A549 (cell line): Measurements from ENCODE around the gene OR7A17. TPM values are rescaled to one million over a fixed set of nuclear protein-coding genes. Genes with fewer than 3 reads are reported as not detected.

Experiments
- ATAC-seq, 2 experiments: fragments of 200-7000 bp in 1 of 2; fragments of >200 bp in 1 of 2; cut with Nextera tagmentation in 1 of 2; cut with Tn5 transposase in 1 of 2; 3 replicates each; pipeline versions ENCODE4 v1.8.0 to v1.9.1; 2018 to 2020; ENCODE audit warnings: mild to moderate bottlenecking in 1 of 2, moderate library complexity in 1 of 2
- CTCF ChIA-PET: fragments of 300-600 bp; sonication (Branson Sonifier 250); formaldehyde crosslinking; extraction: SDS; loops from one replicate; lab custom pipeline; 2021; ENCODE audit warnings: antibody characterized with exemption, inconsistent platforms; lab: Yijun Ruan, JAX
- POLR2A ChIA-PET: fragments of 350-600 bp; formaldehyde crosslinking; extraction: SDS; loops from one replicate; lab custom pipeline; 2021; ENCODE audit warnings: antibody characterized with exemption, inconsistent platforms; lab: Yijun Ruan, JAX
- DNase-seq, 2 experiments: peaks; one replicate each; pipeline versions ENCODE4 v3.0.0 to v3.0.0-alpha.2; 2011 to 2016; ENCODE audit warnings: low read depth in 1 of 2, low spot score in 1 of 2
- FAIRE-seq: peaks from 2 replicates; lab custom pipeline; 2011; peaks lifted over from hg19 to GRCh38; lab: Jason Lieb, UNC
- H3K27ac ChIP-seq, 2 experiments: fragments of >200 bp; sonication (Bioruptor Twin); formaldehyde crosslinking; 3 replicates each; pipeline ENCODE4 v1.5.1; 2016 to 2017
- H3K4me1 ChIP-seq: fragments of >200 bp; sonication (Bioruptor Twin); formaldehyde crosslinking; 3 replicates; pipeline ENCODE4 v1.6.1; 2016
- H3K4me2 ChIP-seq: fragments of >200 bp; sonication (Bioruptor Twin); formaldehyde crosslinking; 3 replicates; pipeline ENCODE4 v1.6.1; 2016
- H3K4me3 ChIP-seq: fragments of >200 bp; sonication (Bioruptor Twin); formaldehyde crosslinking; 3 replicates; pipeline ENCODE4 v1.5.1; 2016
- H3K9me3 ChIP-seq: fragments of >200 bp; sonication (Bioruptor Twin); formaldehyde crosslinking; 3 replicates; pipeline ENCODE4 v1.6.1; 2016
- ATOH8 ChIP-seq: fragments of 250-450 bp; sonication (Bioruptor Pico); IDR thresholded peaks from 2 replicates; pipeline ENCODE4 v1.5.0; 2020; ENCODE audit warnings: low read depth, mild to moderate bottlenecking, moderate library complexity
- CBX8 ChIP-seq: fragments of 200-600 bp; sonication (generic); IDR thresholded peaks from 2 replicates; pipeline ENCODE4 v1.6.1; 2016
- CEBPB ChIP-seq, 2 experiments: fragments of >200 bp in 1 of 2; sonication (Bioruptor Twin) in 1 of 2; formaldehyde crosslinking in 1 of 2; IDR thresholded peaks; 2 replicates each; pipeline ENCODE4 v1.6.1; 2012 to 2016
- CHD4 ChIP-seq: fragments of 200-600 bp; sonication (generic); IDR thresholded peaks from 2 replicates; pipeline ENCODE4 v1.6.1; 2016; ENCODE audit warnings: antibody characterized with exemption, mild to moderate bottlenecking, borderline replicate concordance
- CTCF ChIP-seq: fragments of >200 bp; sonication (Bioruptor Twin); formaldehyde crosslinking; IDR thresholded peaks from 3 replicates; pipeline ENCODE4 v1.5.1; 2016
- EHMT2 ChIP-seq: fragments of 200-600 bp; sonication (generic); IDR thresholded peaks from 2 replicates; pipeline ENCODE4 v1.6.1; 2016; ENCODE audit warnings: antibody characterized with exemption, low read depth, mild to moderate bottlenecking, moderate library complexity
- EP300 ChIP-seq, 2 experiments: fragments of >200 bp; sonication (Bioruptor Twin); formaldehyde crosslinking; IDR thresholded peaks; 2 replicates in 1 of 2; 3 replicates in 1 of 2; pipeline ENCODE4 v1.6.1; 2016 to 2017
- ESRRA ChIP-seq: fragments of 150-350 bp; IDR thresholded peaks from 2 replicates; pipeline ENCODE4 v1.6.1; 2014; ENCODE audit warnings: mild to moderate bottlenecking, low read length, borderline replicate concordance
- FOSL2 ChIP-seq, 2 experiments: fragments of 450-650 bp in 1 of 2; fragments of >200 bp in 1 of 2; sonication (Bioruptor Twin) in 1 of 2; formaldehyde crosslinking; IDR thresholded peaks; 2 replicates each; pipeline versions ENCODE4 v1.5.0 to v1.6.1; 2016 to 2020; ENCODE audit warnings: mild to moderate bottlenecking in 1 of 2, moderate library complexity in 1 of 2
- FOXS1 ChIP-seq: fragments of 250-450 bp; sonication (Bioruptor Pico); IDR thresholded peaks from 2 replicates; pipeline ENCODE4 v1.5.0; 2020; ENCODE audit warnings: mild to moderate bottlenecking, moderate library complexity
- HOXA7 ChIP-seq: fragments of 250-450 bp; sonication (Bioruptor Pico); IDR thresholded peaks from 2 replicates; pipeline ENCODE4 v1.5.0; 2020; ENCODE audit warnings: mild to moderate bottlenecking, moderate library complexity
- HOXB5 ChIP-seq: fragments of 250-450 bp; sonication (Bioruptor Pico); IDR thresholded peaks from 2 replicates; pipeline ENCODE4 v1.5.0; 2020; ENCODE audit warnings: mild to moderate bottlenecking, moderate library complexity
- JUN ChIP-seq, 2 experiments: fragments of >200 bp; sonication (Bioruptor Twin); formaldehyde crosslinking; IDR thresholded peaks; 2 replicates in 1 of 2; 3 replicates in 1 of 2; pipeline ENCODE4 v1.6.1; 2016 to 2017
- KDM5A ChIP-seq: fragments of 200-600 bp; sonication (generic); IDR thresholded peaks from 2 replicates; pipeline ENCODE4 v1.6.1; 2016; ENCODE audit warnings: antibody characterized with exemption, mild to moderate bottlenecking
- MAFK ChIP-seq: fragments of 450-650 bp; IDR thresholded peaks from 2 replicates; pipeline ENCODE4 v1.6.1; 2014; ENCODE audit not compliant: partially characterized antibody
- PHF8 ChIP-seq: fragments of 200-600 bp; sonication (generic); IDR thresholded peaks from 2 replicates; pipeline ENCODE4 v1.6.1; 2016; ENCODE audit warnings: low read depth, mild to moderate bottlenecking, antibody characterized with exemption, moderate library complexity, borderline replicate concordance
- POLR2A ChIP-seq: IDR thresholded peaks from 2 replicates; pipeline ENCODE4 v1.6.1; 2012; ENCODE audit warnings: mild to moderate bottlenecking, low read length
- POLR2AphosphoS2 ChIP-seq: conservative IDR thresholded peaks from 2 replicates; pipeline ENCODE4 v1.6.1; 2012; ENCODE audit warnings: low read length, improper control_type of control experiment, inconsistent platforms
- RAD21 ChIP-seq, 2 experiments: fragments of >200 bp in 1 of 2; sonication (Bioruptor Twin) in 1 of 2; formaldehyde crosslinking in 1 of 2; IDR thresholded peaks in 1 of 2; conservative IDR thresholded peaks in 1 of 2; 2 replicates in 1 of 2; 3 replicates in 1 of 2; pipeline ENCODE4 v1.6.1; 2012 to 2018; ENCODE audit warnings: inconsistent platforms in 1 of 2
- RARB ChIP-seq: fragments of 250-450 bp; sonication (Bioruptor Pico); IDR thresholded peaks from 2 replicates; pipeline ENCODE4 v1.8.0; 2021; ENCODE audit warnings: mild to moderate bottlenecking, moderate library complexity
- SMC3 ChIP-seq: fragments of >200 bp; sonication (Bioruptor Twin); formaldehyde crosslinking; IDR thresholded peaks from 3 replicates; pipeline ENCODE4 v1.6.1; 2018; ENCODE audit warnings: inconsistent platforms
- SREBF2 ChIP-seq: fragments of 450-650 bp; IDR thresholded peaks from 2 replicates; pipeline ENCODE4 v1.6.1; 2014; ENCODE audit warnings: mild to moderate bottlenecking, moderate library complexity
- TP53 ChIP-seq: fragments of 250-450 bp; sonication (Bioruptor Pico); IDR thresholded peaks from 2 replicates; pipeline ENCODE4 v1.5.0; 2021; ENCODE audit warnings: mild to moderate bottlenecking, moderate library complexity
- USF2 ChIP-seq: fragments of 450-650 bp; IDR thresholded peaks from 2 replicates; pipeline ENCODE4 v1.6.1; 2014; ENCODE audit warnings: antibody characterized with exemption
- ZNF302 ChIP-seq: fragments of 250-450 bp; sonication (Bioruptor Pico); IDR thresholded peaks from 2 replicates; pipeline ENCODE4 v1.9.0; 2021; ENCODE audit warnings: inconsistent platforms, mild to moderate bottlenecking, moderate library complexity
- WGBS: methylation state at CpG from one replicate; pipeline ENCODE4 v1.1.6; 2017; ENCODE audit errors: missing lambda C conversion rate; 5-methylcytosine and 5-hydroxymethylcytosine counted together
- polyA plus RNA-seq, 4 experiments: library from polyadenylated mRNA; depleted of rRNA in 3 of 4; stranded (reverse); fragments of >200 nt; fragmentation: RNase III in 1 of 4; extraction: RNeasy Plus Mini Kit Qiagen cat#74134 plus additional on column Dnase treatment in 1 of 4; gene quantifications; 2 replicates in 3 of 4; 3 replicates in 1 of 4; pipeline ENCODE4 v1.2.3, GENCODE V29; 2011 to 2017

OR7A17 gene
- polyA plus RNA-seq, 2 of the 4 experiments (the other 2 are of a cell fraction): not detected

GRCh38 chr19:14871619-14872230 lies 14.2 kb downstream of the OR7A17 start:
- Histone ChIP-seq H3K4me2 (no peak overlapping the region), H3K4me3 (no peak overlapping the region), H3K27ac (no peak overlapping the region), H3K9me3 (no peaks in the 10 kb centered on the region), H3K4me1 (no peaks in the 10 kb centered on the region)
- TF ChIP-seq EP300 (IDR thresholded peaks at IDR 0.05) (no peak), CTCF (peak; percentile 52), RARB (CRISPR knock-in tag) (no peak), RAD21 (conservative IDR thresholded peaks at IDR 0.05 in 1 of 2, IDR thresholded peaks at IDR 0.05 in 1 of 2) (peak; percentile 49 to 51; a peak in 4 of 5 replicates), USF2 (no peak), SREBF2 (no peak), FOXS1 (no peak)
- ChIA-PET CTCF (no interaction called here), POLR2A (no interaction called here)
- 13% methylated on average over 4 of the region's 4 CpGs for WGBS
- DNase-seq: peak; percentile 1 to 7
- no peak for FAIRE-seq
- ATAC-seq: no peak

- TF ChIP-seq POLR2AphosphoS2 (no peak), ATOH8 (CRISPR knock-in tag) (no peak), MAFK (no peak), KDM5A (no peak), PHF8 (no peak), FOXS1 (no peak), HOXA7 (no peak), ZNF302 (CRISPR knock-in tag) (no peak), JUN (IDR thresholded peaks at IDR 0.05) (no peak), CEBPB (IDR thresholded peaks at IDR 0.05) (no peak), FOSL2 (IDR thresholded peaks at IDR 0.05) (no peak), FOSL2 (CRISPR knock-in tag; IDR thresholded peaks at IDR 0.05) (no peak), CHD4 (no peak), CBX8 (no peak), ESRRA (no peak), TP53 (CRISPR knock-in tag) (no peak), POLR2A (no peak), HOXB5 (CRISPR knock-in tag) (no peak), EHMT2 (no peak), SMC3 (no peak), RARB (CRISPR knock-in tag) (no peak)
- no peaks in the 10 kb centered on the region for H3K4me1 ChIP-seq
- H3K9me3 ChIP-seq: no peaks in the 10 kb centered on the region
- POLR2A ChIA-PET: no interaction called here
- FAIRE-seq (no peak), DNase-seq (no peak), ATAC-seq (no peak)
- no peak overlapping the region for H3K4me3 ChIP-seq
- H3K4me2 ChIP-seq: no peak overlapping the region
- WGBS: 2% methylated on average over 5 of the region's 5 CpGs
- no peak overlapping the region for H3K27ac ChIP-seq
- CTCF ChIA-PET: no interaction called here
Measured at GRCh38 chr19:14868497-14868896, 17.4 kb downstream of the OR7A17 start.
